Keratinocyte (primary cell): ENCODE data around the gene TMEM150A. TPM values are rescaled to one million over a fixed set of nuclear protein-coding genes. Genes with fewer than 3 reads are reported as not detected.

ENCODE experiments used
- DNase-seq: peaks from one replicate; pipeline ENCODE4 v3.0.0-alpha.2; 2011; ENCODE audit warnings: low read depth, missing footprints, low spot score
- FAIRE-seq: peaks from 2 replicates; lab custom pipeline; 2011; peaks lifted over from hg19 to GRCh38; lab: Jason Lieb, UNC
- H2AFZ ChIP-seq: 2 replicates; pipeline ENCODE4 v1.6.0; 2012; ENCODE audit warnings: low read length, control low read depth, inconsistent platforms; ENCODE audit not compliant: control insufficient read depth
- H3K27ac ChIP-seq: 2 replicates; pipeline ENCODE4 v1.5.1; 2011; ENCODE audit warnings: low read length; ENCODE audit not compliant: control insufficient read depth, insufficient read depth
- H3K27me3 ChIP-seq: 3 replicates; pipeline ENCODE4 v1.6.0; 2011; ENCODE audit warnings: low read length; ENCODE audit not compliant: control insufficient read depth, insufficient read depth; ENCODE audit errors: extremely low read depth
- H3K36me3 ChIP-seq, 2 experiments: 2 replicates in 1 of 2; 3 replicates in 1 of 2; pipeline ENCODE4 v1.5.1; 2011; ENCODE audit warnings: low read length in 2 of 2, mild to moderate bottlenecking in 1 of 2; ENCODE audit not compliant: control insufficient read depth in 2 of 2, insufficient read depth in 2 of 2; ENCODE audit errors: extremely low read depth in 1 of 2
- H3K4me1 ChIP-seq: 3 replicates; pipeline ENCODE4 v1.5.1; 2011; ENCODE audit warnings: low read length; ENCODE audit not compliant: control insufficient read depth, insufficient read depth; ENCODE audit errors: extremely low read depth
- H3K4me2 ChIP-seq: 3 replicates; pipeline ENCODE4 v1.6.0; 2011; ENCODE audit warnings: low read depth, low read length; ENCODE audit not compliant: control insufficient read depth, insufficient read depth; ENCODE audit errors: extremely low read depth
- H3K4me3 ChIP-seq, 3 experiments: fragments of 200-600 bp in 1 of 3; sonication (generic) in 1 of 3; 2 replicates in 2 of 3; 3 replicates in 1 of 3; pipeline ENCODE4 v1.5.1; 2011 to 2016; ENCODE audit warnings: low read length in 3 of 3, mild to moderate bottlenecking in 3 of 3, control low read depth in 2 of 3, inconsistent platforms in 1 of 3, low read depth in 1 of 3, mixed read lengths in 1 of 3, mixed run types in 1 of 3, moderate library complexity in 1 of 3; ENCODE audit not compliant: control insufficient read depth in 2 of 3, insufficient read depth in 2 of 3; ENCODE audit errors: extremely low read depth in 1 of 3
- H3K79me2 ChIP-seq: 2 replicates; pipeline ENCODE4 v1.6.0; 2012; ENCODE audit warnings: low read length; ENCODE audit not compliant: control insufficient read depth, insufficient read depth
- H3K9ac ChIP-seq: 3 replicates; pipeline ENCODE4 v1.6.0; 2011; ENCODE audit warnings: low read length; ENCODE audit not compliant: control insufficient read depth, insufficient read depth; ENCODE audit errors: extremely low read depth
- H3K9me1 ChIP-seq: 3 replicates; pipeline ENCODE4 v1.6.0; 2011; ENCODE audit warnings: low read length; ENCODE audit not compliant: control insufficient read depth, insufficient read depth; ENCODE audit errors: extremely low read depth
- H3K9me3 ChIP-seq: 2 replicates; pipeline ENCODE4 v1.5.1; 2012; ENCODE audit warnings: low read depth, low read length; ENCODE audit not compliant: control insufficient read depth
- H4K20me1 ChIP-seq: 3 replicates; pipeline ENCODE4 v1.6.0; 2011; ENCODE audit warnings: low read length; ENCODE audit not compliant: control insufficient read depth, insufficient read depth; ENCODE audit errors: extremely low read depth
- EZH2 ChIP-seq: IDR thresholded peaks from one replicate; pipeline ENCODE4 v1.6.1; 2012; ENCODE audit warnings: inconsistent platforms, mild to moderate bottlenecking, low read length, moderate library complexity
- dilution Hi-C: fragments of 300-500 bp; cut with MboI; formaldehyde crosslinking; loops from one replicate; pipeline ENCODE4 v1.7.0; 2020; ENCODE audit warnings: low sequenced_read_pairs; ENCODE audit not compliant: extremely low pct_ligation_motif_present
- polyA plus RNA-seq, 5 experiments: library from polyadenylated mRNA; depleted of rRNA in 3 of 5; stranded (reverse) in 3 of 5; stranded (forward) in 1 of 5; unstranded in 1 of 5; fragments of >200 nt; gene quantifications; 1 replicate in 1 of 5; 2 replicates in 3 of 5; 3 replicates in 1 of 5; pipeline versions ENCODE4 v1.2.1 to v1.2.3, GENCODE V29; 2011 to 2012; ENCODE audit warnings: missing spikeins in 2 of 5, low read depth in 1 of 5, low replicate concordance in 1 of 5
- TF ChIP-seq, protein P1 (sequence below), 3 experiments: IDR thresholded peaks in 1 of 3; conservative IDR thresholded peaks in 1 of 3; optimal IDR thresholded peaks in 1 of 3; 2 replicates in 2 of 3; 3 replicates in 1 of 3; pipeline versions ENCODE3 to v1.5.1; 2011; ENCODE audit warnings: low read length in 3 of 3, mild to moderate bottlenecking in 3 of 3, moderate library complexity in 2 of 3, control low read depth in 1 of 3, inconsistent platforms in 1 of 3; ENCODE audit not compliant: insufficient read depth in 2 of 3; ENCODE audit errors: extremely low read depth in 1 of 3

The TMEM150A gene
- polyA plus RNA-seq, 1 donor (not counting 4 experiments of a cell fraction or from before 2014, with no cell fraction given) = 7.7 TPM

DNA sequence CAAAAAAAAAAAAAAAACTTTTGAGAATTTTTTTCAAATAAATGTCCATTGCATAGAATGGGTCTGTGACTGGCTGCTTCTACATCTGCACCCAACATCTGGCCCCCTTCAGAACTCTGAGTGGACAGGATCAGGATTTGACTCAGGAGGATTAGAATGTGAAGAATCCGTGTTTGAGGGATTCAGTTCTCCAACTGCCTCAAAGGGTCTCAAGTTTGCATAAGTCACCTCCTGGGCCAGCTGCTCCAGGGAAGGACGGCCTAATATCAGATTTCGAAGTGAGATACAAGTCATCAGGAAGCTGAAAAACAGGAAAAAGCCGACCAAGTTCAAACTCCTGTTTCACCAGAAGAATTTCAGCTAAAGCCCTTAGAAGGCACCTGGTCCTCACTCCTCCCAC lies 52.7 kb downstream of the TMEM150A start:
- H3K4me2 ChIP-seq = no peak overlapping the region
- peaks cover 17% of the 10 kb centered on the region for H3K4me1 ChIP-seq
- H3K9ac ChIP-seq = no peak overlapping the region
- no peak overlapping the region for H3K4me3 ChIP-seq
- no peak overlapping the region for H2AFZ ChIP-seq
- dilution Hi-C loops = no loop called here
- peaks cover 30 to 31% of the 10 kb centered on the region in 2 experiments for H3K36me3 ChIP-seq
- DNase-seq = no peak
- H3K27ac ChIP-seq = no peak overlapping the region
- no peaks in the 10 kb centered on the region for H3K9me1 ChIP-seq
- H3K79me2 ChIP-seq = no peaks in the 10 kb centered on the region
- H3K9me3 ChIP-seq = no peaks in the 10 kb centered on the region
- no peaks in the 10 kb centered on the region for H3K27me3 ChIP-seq
- TF ChIP-seq EZH2 = no peak
- TF ChIP-seq, protein P1, sequence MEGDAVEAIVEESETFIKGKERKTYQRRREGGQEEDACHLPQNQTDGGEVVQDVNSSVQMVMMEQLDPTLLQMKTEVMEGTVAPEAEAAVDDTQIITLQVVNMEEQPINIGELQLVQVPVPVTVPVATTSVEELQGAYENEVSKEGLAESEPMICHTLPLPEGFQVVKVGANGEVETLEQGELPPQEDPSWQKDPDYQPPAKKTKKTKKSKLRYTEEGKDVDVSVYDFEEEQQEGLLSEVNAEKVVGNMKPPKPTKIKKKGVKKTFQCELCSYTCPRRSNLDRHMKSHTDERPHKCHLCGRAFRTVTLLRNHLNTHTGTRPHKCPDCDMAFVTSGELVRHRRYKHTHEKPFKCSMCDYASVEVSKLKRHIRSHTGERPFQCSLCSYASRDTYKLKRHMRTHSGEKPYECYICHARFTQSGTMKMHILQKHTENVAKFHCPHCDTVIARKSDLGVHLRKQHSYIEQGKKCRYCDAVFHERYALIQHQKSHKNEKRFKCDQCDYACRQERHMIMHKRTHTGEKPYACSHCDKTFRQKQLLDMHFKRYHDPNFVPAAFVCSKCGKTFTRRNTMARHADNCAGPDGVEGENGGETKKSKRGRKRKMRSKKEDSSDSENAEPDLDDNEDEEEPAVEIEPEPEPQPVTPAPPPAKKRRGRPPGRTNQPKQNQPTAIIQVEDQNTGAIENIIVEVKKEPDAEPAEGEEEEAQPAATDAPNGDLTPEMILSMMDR (optimal IDR thresholded peaks at IDR 0.05 in 1 of 3, IDR thresholded peaks at IDR 0.05 in 1 of 3, conservative IDR thresholded peaks at IDR 0.05 in 1 of 3; ENCODE audit: extremely low read depth in 1 of 3, insufficient read depth in 2 of 3, low read length in 3 of 3) = no peak
- peaks cover 12% of the 10 kb centered on the region for H4K20me1 ChIP-seq
- FAIRE-seq = no peak

DNA sequence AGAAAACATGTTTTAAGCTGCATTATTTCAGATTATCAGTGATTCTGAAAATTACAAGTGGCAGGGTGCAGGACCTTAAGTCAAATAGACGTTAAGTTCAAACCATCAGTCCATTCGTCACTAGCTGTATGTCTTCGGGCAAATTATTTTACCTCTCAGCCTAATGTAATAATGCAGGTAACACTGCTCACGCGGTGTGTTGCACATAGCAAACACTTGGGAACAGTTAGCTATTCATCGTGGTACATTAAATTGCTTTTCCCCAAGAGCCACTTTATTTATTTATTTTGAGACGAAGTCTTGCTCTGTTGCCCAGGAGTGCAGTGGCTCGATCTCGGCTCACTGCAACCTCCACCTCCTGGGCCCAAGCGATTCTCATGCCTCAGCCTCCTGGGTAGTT lies 53.4 kb downstream of the TMEM150A start:
- no peak for TF ChIP-seq EZH2
- TF ChIP-seq, protein P1 (optimal IDR thresholded peaks at IDR 0.05 in 1 of 3, IDR thresholded peaks at IDR 0.05 in 1 of 3, conservative IDR thresholded peaks at IDR 0.05 in 1 of 3; ENCODE audit: extremely low read depth in 1 of 3, insufficient read depth in 2 of 3, low read length in 3 of 3) = no peak
- H3K27ac ChIP-seq = no peak overlapping the region
- dilution Hi-C loops = no loop called here
- H3K79me2 ChIP-seq = no peaks in the 10 kb centered on the region
- peaks cover 14% of the 10 kb centered on the region for H4K20me1 ChIP-seq
- no peaks in the 10 kb centered on the region for H3K9me3 ChIP-seq
- H3K27me3 ChIP-seq = no peaks in the 10 kb centered on the region
- peaks cover 17% of the 10 kb centered on the region for H3K4me1 ChIP-seq
- DNase-seq = no peak
- no peaks in the 10 kb centered on the region for H3K9me1 ChIP-seq
- no peak overlapping the region for H3K4me2 ChIP-seq
- no peak overlapping the region for H3K9ac ChIP-seq
- no peak overlapping the region for H2AFZ ChIP-seq
- peaks cover 29 to 33% of the 10 kb centered on the region in 2 experiments for H3K36me3 ChIP-seq
- no peak for FAIRE-seq
- no peak overlapping the region for H3K4me3 ChIP-seq
